Psoas muscle (tissue), 8 donors: ENCODE measurements around the gene TACR2. TPM values are rescaled to one million over a fixed set of nuclear protein-coding genes. Genes with fewer than 3 reads are reported as not detected.
"Not testable (repeated sequence)": the region's sequence is repeated elsewhere in the genome, so short reads cannot be mapped to it uniquely, and the experiment has no call there.

Experiments
- ATAC-seq, 4 donors: fragments of 200-7000 bp; cut with Tn5 transposase; one replicate each; pipeline ENCODE4 v1.9.1; 2020; ENCODE audit warnings: moderate library complexity in 3 of 4, mild to moderate bottlenecking in 2 of 4
- DNase-seq, 2 donors: peaks; one replicate each; pipeline ENCODE4 v3.0.0-alpha.2; 2020
- H3K27ac ChIP-seq: fragments of 200-600 bp; one replicate; pipeline ENCODE4 v1.8.0; 2022
- H3K27me3 ChIP-seq, 3 donors: fragments of 200-600 bp in 1 of 3; one replicate each; pipeline versions ENCODE4 v1.6.1 to v1.8.0; 2013 to 2022; ENCODE audit warnings: low read length in 2 of 3, mild to moderate bottlenecking in 2 of 3, moderate library complexity in 1 of 3; ENCODE audit not compliant: insufficient read depth in 3 of 3
- H3K36me3 ChIP-seq, 2 donors: fragments of 200-600 bp in 1 of 2; one replicate each; pipeline versions ENCODE4 v1.6.1 to v1.8.0; 2013 to 2022; ENCODE audit warnings: low read depth in 1 of 2, mild to moderate bottlenecking in 1 of 2, moderate library complexity in 1 of 2; ENCODE audit not compliant: insufficient read depth in 1 of 2
- H3K4me1 ChIP-seq: fragments of 200-600 bp; one replicate; pipeline ENCODE4 v1.8.0; 2022
- H3K4me3 ChIP-seq: fragments of 200-600 bp; one replicate; pipeline ENCODE4 v1.8.0; 2022; ENCODE audit warnings: mild to moderate bottlenecking
- H3K9me3 ChIP-seq: fragments of 200-600 bp; one replicate; pipeline ENCODE4 v1.8.0; 2022
- WGBS, 3 donors: extraction: QIAGEN DNeasy Blood & Tissue Kit; methylation state at CpG; one replicate each; pipeline versions ENCODE4 v1.1.6 to v1.1.7; 2013; 5-methylcytosine and 5-hydroxymethylcytosine counted together
- intact Hi-C, 2 donors: fragments of 100-400 bp; cut with DNase I; formaldehyde crosslinking; loops; one replicate each; pipeline versions ENCODE4 v1.11.0 to v1.14.2; 2022
- polyA plus RNA-seq, 3 donors: library from polyadenylated mRNA; stranded (reverse); fragments of 200-250 nt; gene quantifications; one replicate each; pipeline ENCODE4 v1.2.3, GENCODE V29; 2013
- total RNA-seq, 4 donors: library from RNA; stranded (reverse); fragmentation: NEBNext Ultra II Directional in 2 of 4; extraction: Animal tissue kit (Norgen Biotek cat#: 25700) in 2 of 4; gene quantifications; one replicate each; pipeline versions ENCODE4 v1.2.1 to v1.2.4, GENCODE V29; 2021 to 2023
- TF ChIP-seq, protein P1 (sequence below): fragments of 200-600 bp; IDR thresholded peaks from one replicate; pipeline ENCODE4 v1.8.0; 2022; ENCODE audit warnings: antibody characterized with exemption
- donor health status: healthy with polysubstance abuse.
- donor health status: DM: no; HTN: no; CAD: no; lungs with moderate emphysema.
- donor health status: Bipolar disorder and iron deficiency.
- donor health status: healthy.
- donor health status: DM: yes; HTN: yes; CAD: no.
- donor health status: DM: no; HTN: no; CAD: no.
- donor health status: DM: no; HTN: no; CAD: no.
- donor health status: DM: yes; HTN: yes; CAD: no.

The TACR2 gene
- total and polyA plus RNA-seq, 7 donors: 0.21 to 0.61 (median 0.25) TPM

DNA sequence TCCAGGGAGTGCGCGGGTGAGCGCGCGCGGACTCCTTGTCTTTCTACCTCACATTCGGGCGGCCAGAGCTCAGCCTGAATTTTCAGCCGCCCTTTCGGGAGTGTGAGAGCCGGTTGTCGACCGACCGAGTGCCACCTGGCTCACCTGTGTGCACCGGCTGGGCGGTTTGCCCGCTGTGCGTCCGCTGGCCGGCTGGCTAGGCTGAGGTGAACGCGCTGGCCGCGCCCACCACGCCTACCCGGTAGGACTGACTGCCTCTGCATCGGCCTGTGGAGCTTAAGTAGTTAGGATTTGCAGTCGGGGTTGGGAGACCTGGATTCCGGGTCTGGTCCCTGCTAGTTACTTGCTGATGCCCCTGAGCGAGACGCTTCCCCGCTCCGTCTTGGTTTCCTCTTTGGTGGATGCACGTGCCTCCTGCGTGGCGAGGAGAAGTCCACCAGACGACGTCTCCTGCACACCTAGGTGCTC, 35.1 kb upstream of the TACR2 start:
- Histone ChIP-seq H3K4me3 (peak overlapping the region; percentile 98), H3K36me3 (no peaks in the 10 kb centered on the region), H3K9me3 (no peaks in the 10 kb centered on the region), H3K27ac (peak overlapping the region; percentile 91), H3K4me1 (peaks cover 66% of the 10 kb centered on the region), H3K27me3 (no peaks in the 10 kb centered on the region)
- ATAC-seq: peak; percentile 30 to 49 (median 38)
- intact Hi-C loops: no loop called here
- DNase-seq: no peak
- WGBS, 3 donors: 7 to 16% (median 12%) methylated on average over 38 of the region's 38 CpGs
- TF ChIP-seq, protein P1, sequence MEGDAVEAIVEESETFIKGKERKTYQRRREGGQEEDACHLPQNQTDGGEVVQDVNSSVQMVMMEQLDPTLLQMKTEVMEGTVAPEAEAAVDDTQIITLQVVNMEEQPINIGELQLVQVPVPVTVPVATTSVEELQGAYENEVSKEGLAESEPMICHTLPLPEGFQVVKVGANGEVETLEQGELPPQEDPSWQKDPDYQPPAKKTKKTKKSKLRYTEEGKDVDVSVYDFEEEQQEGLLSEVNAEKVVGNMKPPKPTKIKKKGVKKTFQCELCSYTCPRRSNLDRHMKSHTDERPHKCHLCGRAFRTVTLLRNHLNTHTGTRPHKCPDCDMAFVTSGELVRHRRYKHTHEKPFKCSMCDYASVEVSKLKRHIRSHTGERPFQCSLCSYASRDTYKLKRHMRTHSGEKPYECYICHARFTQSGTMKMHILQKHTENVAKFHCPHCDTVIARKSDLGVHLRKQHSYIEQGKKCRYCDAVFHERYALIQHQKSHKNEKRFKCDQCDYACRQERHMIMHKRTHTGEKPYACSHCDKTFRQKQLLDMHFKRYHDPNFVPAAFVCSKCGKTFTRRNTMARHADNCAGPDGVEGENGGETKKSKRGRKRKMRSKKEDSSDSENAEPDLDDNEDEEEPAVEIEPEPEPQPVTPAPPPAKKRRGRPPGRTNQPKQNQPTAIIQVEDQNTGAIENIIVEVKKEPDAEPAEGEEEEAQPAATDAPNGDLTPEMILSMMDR: no peak

DNA sequence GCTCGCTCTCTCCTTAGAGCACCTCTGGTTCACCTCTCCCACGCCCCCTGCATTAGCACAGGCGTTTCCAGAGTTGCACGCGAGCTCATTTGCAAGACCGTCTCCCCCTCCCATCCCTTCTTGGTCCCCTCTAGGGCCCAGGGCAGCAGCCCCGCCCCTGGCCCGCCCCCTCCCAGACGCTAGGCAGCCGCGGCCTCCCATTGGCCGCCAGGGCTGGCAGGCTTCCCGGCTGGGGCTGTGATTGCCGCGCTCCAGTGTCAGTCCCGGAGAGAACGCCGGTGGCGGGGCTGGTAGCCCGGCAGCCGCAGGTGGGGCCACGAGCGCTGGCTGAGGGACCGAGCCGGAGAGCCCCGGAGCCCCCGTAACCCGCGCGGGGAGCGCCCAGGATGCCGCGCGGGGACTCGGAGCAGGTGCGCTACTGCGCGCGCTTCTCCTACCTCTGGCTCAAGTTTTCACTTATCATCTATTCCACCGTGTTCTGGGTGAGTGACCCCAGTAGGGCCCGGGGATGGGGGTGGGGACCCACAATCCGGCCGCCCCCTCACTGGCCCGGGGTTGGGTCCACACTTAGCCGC, 34.6 kb upstream of the TACR2 start, which contains the start of gene TSPAN15:
Gene TSPAN15, plus strand, starts transcription at position 257 of the 575 bp plus-strand sequence. Its CDS starts 130 bp downstream, at position 387.
- H3K27ac ChIP-seq: peak within 1 kb of the TSS; percentile 91
- H3K27me3 ChIP-seq: no peaks in the 10 kb centered on the region
- peaks cover 67% of the 10 kb centered on the region for H3K4me1 ChIP-seq
- intact Hi-C loops: no loop called here
- peak within 1 kb of the TSS; percentile 98 for H3K4me3 ChIP-seq
- 1% methylated on average over 42 to 45 of the region's 45 CpGs for WGBS, 3 donors
- peak; percentile 88 to 94 for DNase-seq
- no peaks in the 10 kb centered on the region for H3K36me3 ChIP-seq
- TF ChIP-seq, protein P1: no peak
- no peaks in the 10 kb centered on the region for H3K9me3 ChIP-seq
- ATAC-seq: peak; percentile 89 to 95 (median 92)

DNA sequence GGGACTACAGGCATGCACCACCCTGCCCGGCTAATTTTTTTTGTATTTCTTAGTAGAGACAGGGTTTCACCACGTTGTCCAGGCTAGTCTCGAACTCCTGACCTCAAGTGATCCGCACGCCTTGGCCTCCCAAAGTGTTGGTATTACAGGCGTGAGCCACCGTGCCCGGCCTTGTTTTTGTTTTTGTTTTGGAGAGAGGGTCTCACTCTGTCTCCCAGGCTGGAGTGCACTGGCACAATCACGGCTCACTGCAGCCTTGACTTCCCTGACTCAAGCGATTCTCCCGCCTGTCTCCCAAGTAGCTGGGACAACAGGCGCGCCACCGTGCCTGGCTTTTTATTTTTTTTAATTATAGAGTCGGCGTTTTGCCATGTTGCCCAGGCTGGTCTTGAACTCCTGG, 33.7 kb upstream of the TACR2 start:
- Histone ChIP-seq H3K4me1 (peaks cover 61% of the 10 kb centered on the region), H3K27ac (peak overlapping the region; percentile 91)
- H3K4me3 ChIP-seq: not testable (repeated sequence)

DNA sequence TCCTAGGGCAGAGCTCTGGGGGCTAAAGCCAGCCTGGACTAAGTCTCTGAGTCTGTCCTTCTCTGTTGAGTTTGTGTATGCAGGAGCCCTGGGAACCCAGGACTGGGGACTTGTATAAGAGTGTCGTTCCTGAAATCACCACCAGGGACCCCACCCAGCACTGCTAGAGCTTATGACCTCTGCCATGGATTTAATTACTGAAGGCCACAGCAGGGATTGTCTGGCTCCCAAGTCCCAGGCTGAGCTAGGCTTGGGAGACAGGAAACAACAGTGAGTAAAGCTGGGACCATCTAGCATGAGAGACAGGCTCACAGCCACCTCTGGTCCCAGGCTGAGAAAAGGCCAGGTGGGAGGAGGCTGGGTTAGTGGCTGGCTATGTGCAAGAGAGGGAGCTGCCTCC, 33.1 kb upstream of the TACR2 start:
- intact Hi-C loops: no loop called here
- Histone ChIP-seq H3K4me3 (no peak overlapping the region), H3K4me1 (peaks cover 56% of the 10 kb centered on the region), H3K9me3 (no peaks in the 10 kb centered on the region), H3K36me3 (no peaks in the 10 kb centered on the region), H3K27me3 (no peaks in the 10 kb centered on the region), H3K27ac (peak overlapping the region; percentile 91)
- ATAC-seq: peak; percentile 55 to 74 (median 72)
- peak in 1 of 2 donors; percentile 66 for DNase-seq
- 0 to 14% (median 5%) methylated on average over 1 of the region's 1 CpG for WGBS, 3 donors
- TF ChIP-seq, protein P1: peak; percentile 63

More for the DNA sequence above, 33.7 kb upstream of the TACR2 start:
- 69 to 82% (median 73%) methylated on average over 16 of the region's 16 CpGs for WGBS, 3 donors
- H3K9me3 ChIP-seq, intact Hi-C loops, DNase-seq, ATAC-seq, H3K27me3 ChIP-seq, H3K36me3 ChIP-seq: not testable (repeated sequence)

DNA sequence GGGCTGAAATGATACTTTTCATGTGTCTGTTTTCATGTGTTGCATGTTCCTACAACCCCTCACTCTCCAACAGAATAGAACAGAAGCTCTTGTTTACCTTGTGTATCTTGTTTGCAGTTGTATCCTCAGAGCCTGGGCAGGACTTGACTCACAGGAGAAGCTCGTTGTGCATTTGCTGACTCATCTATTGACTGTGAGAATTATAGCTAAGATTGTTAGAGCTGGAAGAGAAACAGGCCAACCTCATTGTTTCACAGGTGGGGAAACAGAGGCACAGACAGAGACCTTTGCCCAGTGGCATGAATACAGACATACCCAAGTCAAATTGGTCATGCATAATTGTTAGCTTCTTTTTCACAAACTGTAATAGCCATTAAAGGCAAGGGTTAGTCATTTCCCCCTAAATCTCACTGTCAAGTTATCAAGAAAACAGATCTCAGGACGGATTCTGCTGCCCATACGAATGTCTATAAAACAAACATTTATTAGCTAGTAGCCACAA, 30.0 kb upstream of the TACR2 start:
- Histone ChIP-seq H3K36me3 (no peaks in the 10 kb centered on the region), H3K27me3 (no peaks in the 10 kb centered on the region), H3K9me3 (no peaks in the 10 kb centered on the region), H3K4me1 (peaks cover 25% of the 10 kb centered on the region), H3K4me3 (no peak overlapping the region), H3K27ac (peak overlapping the region; percentile 34)
- TF ChIP-seq, protein P1: no peak
- ATAC-seq (peak in 1 of 4 donors; percentile 32), DNase-seq (no peak)
- intact Hi-C loops: no loop called here
- 52 to 61% (median 60%) methylated on average over 3 of the region's 3 CpGs for WGBS, 3 donors
